HCT116 (cell line): ENCODE measurements around the gene KBTBD2. TPM values are rescaled to one million over a fixed set of nuclear protein-coding genes. Genes with fewer than 3 reads are reported as not detected.
A peak's percentile ranks its signal among the peaks of the same experiment; 100 is the strongest.
"Not testable (repeated sequence)": the region's sequence is repeated elsewhere in the genome, so short reads cannot be mapped to it uniquely, and the experiment has no call there.

Source experiments
- ATAC-seq: fragments of 200-7000 bp; cut with Tn5 transposase; 2 replicates; pipeline ENCODE4 v1.9.1; 2020; ENCODE audit warnings: mild to moderate bottlenecking, moderate library complexity
- BruUV-seq: library from RNA; stranded (reverse); fragments of 400-500 nt; replicated peaks from 2 replicates; lab custom pipeline; 2021; lab: Mats Ljungman, UMichigan
- CTCF ChIA-PET: fragments of 300-600 bp; sonication (Branson Sonifier 250); formaldehyde crosslinking; loops from one replicate; lab custom pipeline; 2021; ENCODE audit warnings: antibody characterized with exemption; lab: Charles Lee
- POLR2A ChIA-PET: fragments of 300-600, 350-600 bp; sonication (Branson Sonifier 250); formaldehyde crosslinking; loops from one replicate; lab custom pipeline; 2021; ENCODE audit warnings: antibody characterized with exemption; lab: Charles Lee
- RAD21 ChIA-PET, 2 experiments: fragments of 300-600 bp; sonication (Branson Sonifier 250); formaldehyde crosslinking; loops; one replicate each; lab custom pipeline; 2023; ENCODE audit warnings: low total read pairs in 2 of 2; ENCODE audit not compliant: uncharacterized antibody in 2 of 2, unreplicated experiment in 2 of 2, low non-redundant PET in 1 of 2; lab: Charles Lee
- DNase-seq: peaks from one replicate; pipeline ENCODE4 v3.0.0-alpha.2; 2010; ENCODE audit warnings: low read depth, low spot score
- H2AFZ ChIP-seq: fragments of 200-600 bp; shearing (Covaris generic), sonication (generic); 2 replicates; pipeline ENCODE4 v1.6.1; 2017; ENCODE audit warnings: low read depth, mixed run types, mixed read lengths, antibody characterized with exemption, low read length; ENCODE audit not compliant: poor library complexity, severe bottlenecking
- H3K27ac ChIP-seq: 2 replicates; pipeline ENCODE4 v1.5.1; 2012; ENCODE audit warnings: low read depth, low read length
- H3K27me3 ChIP-seq: fragments of 200-600 bp; sonication (generic); 2 replicates; pipeline ENCODE4 v1.6.1; 2016; ENCODE audit warnings: mixed run types, low read length, mixed read lengths; ENCODE audit not compliant: insufficient read depth
- H3K36me3 ChIP-seq, 2 experiments: fragments of 200-500 bp in 1 of 2; fragments of 200-600 bp in 1 of 2; sonication (Bioruptor generic) in 1 of 2; sonication (generic) in 1 of 2; 2 replicates each; pipeline versions ENCODE4 v1.5.1 to v1.6.1; 2014 to 2016; ENCODE audit warnings: low read length in 2 of 2, inconsistent platforms in 1 of 2, mixed read lengths in 1 of 2, mixed run types in 1 of 2; ENCODE audit not compliant: insufficient read depth in 2 of 2, control insufficient read depth in 1 of 2
- H3K4me1 ChIP-seq, 2 experiments: fragments of 200-600 bp in 1 of 2; sonication (generic) in 1 of 2; 2 replicates each; pipeline versions ENCODE4 v1.5.1 to v1.6.1; 2012 to 2017; ENCODE audit warnings: low read length in 2 of 2, inconsistent platforms in 1 of 2, mild to moderate bottlenecking in 1 of 2, mixed read lengths in 1 of 2, mixed run types in 1 of 2, moderate library complexity in 1 of 2; ENCODE audit not compliant: insufficient read depth in 2 of 2, control insufficient read depth in 1 of 2
- H3K4me2 ChIP-seq: fragments of 200-600 bp; sonication (generic); 2 replicates; pipeline ENCODE4 v1.6.1; 2017; ENCODE audit warnings: mixed run types, low read length, mixed read lengths
- H3K4me3 ChIP-seq, 2 experiments: fragments of 200-600 bp in 1 of 2; sonication (generic) in 1 of 2; replicated peaks in 1 of 2; 2 replicates each; pipeline ENCODE4 v1.5.1; 2011 to 2016; ENCODE audit warnings: low read length in 2 of 2, control low read depth in 1 of 2, low read depth in 1 of 2, mild to moderate bottlenecking in 1 of 2, mixed read lengths in 1 of 2, mixed run types in 1 of 2
- H3K79me2 ChIP-seq: fragments of 200-600 bp; sonication (generic); 2 replicates; pipeline ENCODE4 v1.6.1; 2017; ENCODE audit warnings: mild to moderate bottlenecking, mixed run types, low read length, moderate library complexity, mixed read lengths; ENCODE audit not compliant: insufficient read depth
- H3K9ac ChIP-seq: fragments of 200-600 bp; sonication (generic); 2 replicates; pipeline ENCODE4 v1.6.1; 2016; ENCODE audit warnings: low read length, mixed read lengths
- H3K9me2 ChIP-seq: fragments of 200-600 bp; sonication (generic), shearing (Covaris generic); 2 replicates; pipeline ENCODE4 v1.6.1; 2017; ENCODE audit warnings: mixed run types, mild to moderate bottlenecking, moderate library complexity; ENCODE audit not compliant: insufficient read depth
- H3K9me3 ChIP-seq, 2 experiments: fragments of 200-500 bp in 1 of 2; fragments of 200-600 bp in 1 of 2; sonication (Bioruptor generic) in 1 of 2; sonication (generic) in 1 of 2; 2 replicates each; pipeline ENCODE4 v1.6.1; 2014 to 2017; ENCODE audit warnings: low read length in 2 of 2, mixed read lengths in 2 of 2, inconsistent platforms in 1 of 2, low read depth in 1 of 2, mild to moderate bottlenecking in 1 of 2, mixed run types in 1 of 2, moderate library complexity in 1 of 2; ENCODE audit not compliant: control insufficient read depth in 1 of 2, insufficient read depth in 1 of 2
- H4K20me1 ChIP-seq: fragments of 200-600 bp; sonication (generic), shearing (Covaris generic); 2 replicates; pipeline ENCODE4 v1.6.1; 2017; ENCODE audit warnings: mixed run types, mild to moderate bottlenecking, moderate library complexity; ENCODE audit not compliant: insufficient read depth
- CBX3 ChIP-seq: IDR thresholded peaks from 2 replicates; pipeline ENCODE4 v1.6.1; 2012; ENCODE audit warnings: low read depth
- CEBPB ChIP-seq: IDR thresholded peaks from 2 replicates; pipeline ENCODE4 v1.6.1; 2012; ENCODE audit warnings: low read depth
- CTCF ChIP-seq, 3 experiments: fragments of 200-600 bp in 1 of 3; sonication (generic) in 1 of 3; IDR thresholded peaks in 2 of 3; conservative IDR thresholded peaks in 1 of 3; 2 replicates each; pipeline ENCODE4 v1.5.1; 2012 to 2017; ENCODE audit warnings: low read depth in 2 of 3, low read length in 2 of 3, antibody characterized with exemption in 1 of 3, borderline replicate concordance in 1 of 3, control low read depth in 1 of 3, mild to moderate bottlenecking in 1 of 3, mixed read lengths in 1 of 3, mixed run types in 1 of 3, moderate library complexity in 1 of 3; ENCODE audit not compliant: insufficient read depth in 1 of 3
- FOSL1 ChIP-seq: IDR thresholded peaks from 2 replicates; pipeline ENCODE4 v1.6.1; 2012; ENCODE audit warnings: low read depth
- POLR2AphosphoS5 ChIP-seq: IDR thresholded peaks from 2 replicates; pipeline ENCODE4 v1.6.1; 2011; ENCODE audit warnings: mild to moderate bottlenecking, low read depth, low read length, moderate library complexity
- RAD21 ChIP-seq: IDR thresholded peaks from 2 replicates; pipeline ENCODE4 v1.6.1; 2012; ENCODE audit warnings: low read depth, mild to moderate bottlenecking
- SIN3A ChIP-seq: IDR thresholded peaks from 2 replicates; pipeline ENCODE4 v1.6.1; 2012; ENCODE audit warnings: low read depth
- ZNF274 ChIP-seq: fragments of 200-500 bp; sonication (Bioruptor generic); IDR thresholded peaks from 2 replicates; pipeline ENCODE4 v1.6.1; 2014; ENCODE audit warnings: mild to moderate bottlenecking, low read depth, low read length, inconsistent platforms
- intact Hi-C: fragments of 100-400 bp; cut with micrococcal nuclease; formaldehyde crosslinking; loops from 2 replicates; pipeline ENCODE4 v1.10.0; 2022
- total RNA-seq: library from RNA; stranded (reverse); gene quantifications from one replicate; pipeline ENCODE4 v1.2.1, GENCODE V29; 2021; ENCODE audit not compliant: unreplicated experiment
- TF ChIP-seq, protein P1 (sequence below): IDR thresholded peaks from 2 replicates; pipeline ENCODE4 v1.6.1; 2011; ENCODE audit warnings: mild to moderate bottlenecking, low read length, moderate library complexity; ENCODE audit not compliant: insufficient replicate concordance; ENCODE audit errors: extremely low read depth

The KBTBD2 gene
- total RNA-seq, 1 experiment from 2014 or later, result 29.0 TPM

GRCh38 chr7:32846630-32847225, 44.8 kb downstream of the KBTBD2 start:
- Histone ChIP-seq H4K20me1 (no peaks in the 10 kb centered on the region), H3K27me3 (no peaks in the 10 kb centered on the region), H3K4me1 (peaks cover 0 to 6% of the 10 kb centered on the region in 2 experiments; a peak in 1 of 4 replicates), H3K9me2 (no peaks in the 10 kb centered on the region), H3K4me3 (peak overlapping the region in 1 of 2 experiments; percentile 16; a peak in 1 of 4 replicates), H3K27ac (no peak overlapping the region), H3K4me2 (peak overlapping the region; percentile 68), H3K36me3 (no peaks in the 10 kb centered on the region), H3K9me3 (no peaks in the 10 kb centered on the region)
- RAD21 ChIA-PET, result interaction anchor here in 1 of 2 experiments (1.0 kb wide), 1 partner anchor 261 kb away, joined by 3 read pairs; no protein-coding TSS in a partner anchor
- DNase-seq (peak; percentile 82), ATAC-seq (peak; percentile 100)
- intact Hi-C loops, result loop anchor here (1.0 kb wide), 1 partner anchor 261 kb away; no protein-coding TSS in a partner anchor
- BruUV-seq, result no TSS peak
- TF ChIP-seq POLR2AphosphoS5 (peak; percentile 24; the same call in 1 of the 2 replicates), ZNF274 (no peak), FOSL1 (no peak), CTCF (IDR thresholded peaks at IDR 0.05 in 2 of 3, conservative IDR thresholded peaks at IDR 0.05 in 1 of 3; ENCODE audit: borderline replicate concordance in 1 of 3, insufficient read depth in 1 of 3, low read depth in 2 of 3, low read length in 2 of 3) (peak; percentile 95 to 97 (median 95)), CEBPB (no peak), RAD21 (peak; percentile 76), CBX3 (peak; percentile 96), SIN3A (no peak)
- TF ChIP-seq, protein P1, sequence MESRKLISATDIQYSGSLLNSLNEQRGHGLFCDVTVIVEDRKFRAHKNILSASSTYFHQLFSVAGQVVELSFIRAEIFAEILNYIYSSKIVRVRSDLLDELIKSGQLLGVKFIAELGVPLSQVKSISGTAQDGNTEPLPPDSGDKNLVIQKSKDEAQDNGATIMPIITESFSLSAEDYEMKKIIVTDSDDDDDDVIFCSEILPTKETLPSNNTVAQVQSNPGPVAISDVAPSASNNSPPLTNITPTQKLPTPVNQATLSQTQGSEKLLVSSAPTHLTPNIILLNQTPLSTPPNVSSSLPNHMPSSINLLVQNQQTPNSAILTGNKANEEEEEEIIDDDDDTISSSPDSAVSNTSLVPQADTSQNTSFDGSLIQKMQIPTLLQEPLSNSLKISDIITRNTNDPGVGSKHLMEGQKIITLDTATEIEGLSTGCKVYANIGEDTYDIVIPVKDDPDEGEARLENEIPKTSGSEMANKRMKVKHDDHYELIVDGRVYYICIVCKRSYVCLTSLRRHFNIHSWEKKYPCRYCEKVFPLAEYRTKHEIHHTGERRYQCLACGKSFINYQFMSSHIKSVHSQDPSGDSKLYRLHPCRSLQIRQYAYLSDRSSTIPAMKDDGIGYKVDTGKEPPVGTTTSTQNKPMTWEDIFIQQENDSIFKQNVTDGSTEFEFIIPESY, result no peak
- TF ChIP-seq, all 23 proteins: peak for 4
- no peaks in the 10 kb centered on the region for H3K79me2 ChIP-seq
- H3K9ac ChIP-seq, result no peak overlapping the region
- H2AFZ ChIP-seq, result peak overlapping the region; percentile 94
- CTCF ChIA-PET, result interaction anchor here (0.6 to 4.4 kb wide), 19 partner anchors 9 to 308 kb away, joined by 3 to 28 read pairs (median 4); partner anchors contain the start of genes FKBP9, KBTBD2, NT5C3A and RP9
- POLR2A ChIA-PET, result interaction anchor here (1.0 kb wide), 1 partner anchor 37 kb away, joined by 3 read pairs; no protein-coding TSS in a partner anchor

- H3K27ac ChIP-seq, H3K4me2 ChIP-seq, H3K36me3 ChIP-seq, H3K27me3 ChIP-seq, DNase-seq, H3K79me2 ChIP-seq, H3K4me1 ChIP-seq, POLR2A ChIA-PET, RAD21 ChIA-PET, BruUV-seq, H3K4me3 ChIP-seq, H4K20me1 ChIP-seq, H3K9me2 ChIP-seq, H2AFZ ChIP-seq, ATAC-seq, intact Hi-C loops, H3K9ac ChIP-seq, H3K9me3 ChIP-seq: not testable (repeated sequence)
- CTCF ChIA-PET, result interaction anchor here (4.4 kb wide), 1 partner anchor 264 kb away, joined by 28 read pairs; the partner anchor contains the start of gene RP9
These were observed 46.8 kb downstream of the KBTBD2 start for GRCh38 chr7:32844748-32845147.
